ENCODE data around the gene INSM1. TPM values are rescaled to one million over a fixed set of nuclear protein-coding genes. Genes with fewer than 3 reads are reported as not detected.

Gene INSM1
- polyA plus RNA-seq, 1 donor (not counting 4 experiments of a cell fraction or from before 2014, with no cell fraction given): not detected

DNA sequence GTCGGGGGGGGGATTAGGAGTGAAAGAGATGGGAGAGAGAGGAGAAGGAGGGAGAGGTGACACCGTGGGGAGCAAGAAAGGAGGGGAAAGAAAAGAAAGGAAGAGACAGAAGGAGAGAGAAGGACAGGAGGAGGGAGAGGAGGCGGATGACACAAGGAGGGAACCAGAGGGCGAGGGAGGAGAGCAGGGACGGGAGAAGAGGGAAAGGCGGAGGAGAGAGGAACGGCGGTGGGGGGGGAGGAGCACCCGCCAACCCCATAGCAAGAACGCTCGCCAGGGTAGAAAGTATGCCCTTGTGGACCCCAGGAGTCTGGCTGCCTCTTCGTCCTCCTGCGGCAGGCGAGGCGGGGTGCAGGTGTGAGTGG, 4.5 kb upstream of the INSM1 start:
- H3K79me2 ChIP-seq (ENCODE audit: control insufficient read depth, insufficient read depth, low read length): no peaks in the 10 kb centered on the region
- FAIRE-seq (no peak), DNase-seq (ENCODE audit: low read depth, low spot score) (no peak)
- H3K27me3 ChIP-seq (ENCODE audit: control insufficient read depth, extremely low read depth, insufficient read depth, low read length): peaks cover 78% of the 10 kb centered on the region
- no peaks in the 10 kb centered on the region for H3K36me3 ChIP-seq (ENCODE audit: control insufficient read depth in 2 of 2, extremely low read depth in 1 of 2, insufficient read depth in 2 of 2, low read length in 2 of 2)
- no peak overlapping the region for H3K9ac ChIP-seq (ENCODE audit: control insufficient read depth, extremely low read depth, insufficient read depth, low read length)
- dilution Hi-C loops (cut with MboI; ENCODE audit: extremely low pct_ligation_motif_present, low sequenced_read_pairs): no loop called here
- no peak for TF ChIP-seq CTCF (optimal IDR thresholded peaks at IDR 0.05 in 1 of 3, IDR thresholded peaks at IDR 0.05 in 1 of 3, conservative IDR thresholded peaks at IDR 0.05 in 1 of 3; ENCODE audit: extremely low read depth in 1 of 3, insufficient read depth in 2 of 3, low read length in 3 of 3)
- no peak for TF ChIP-seq EZH2 (IDR thresholded peaks at IDR 0.05; ENCODE audit: low read length)
- H3K9me1 ChIP-seq (ENCODE audit: control insufficient read depth, extremely low read depth, insufficient read depth, low read length): no peaks in the 10 kb centered on the region
- H2AFZ ChIP-seq (ENCODE audit: control insufficient read depth, low read length): no peak overlapping the region
- no peaks in the 10 kb centered on the region for H4K20me1 ChIP-seq (ENCODE audit: control insufficient read depth, extremely low read depth, insufficient read depth, low read length)
- H3K4me1 ChIP-seq (ENCODE audit: control insufficient read depth, extremely low read depth, insufficient read depth, low read length): no peaks in the 10 kb centered on the region
- no peak overlapping the region for H3K4me3 ChIP-seq (ENCODE audit: control insufficient read depth in 2 of 3, extremely low read depth in 1 of 3, insufficient read depth in 2 of 3, low read depth in 1 of 3, low read length in 3 of 3)
- H3K9me3 ChIP-seq (ENCODE audit: control insufficient read depth, low read depth, low read length): no peaks in the 10 kb centered on the region
- H3K4me2 ChIP-seq (ENCODE audit: control insufficient read depth, extremely low read depth, insufficient read depth, low read depth, low read length): no peak overlapping the region
- no peak overlapping the region for H3K27ac ChIP-seq (ENCODE audit: control insufficient read depth, insufficient read depth, low read length)

GRCh38 chr20:20363799-20364592, 3.9 kb upstream of the INSM1 start:
- FAIRE-seq: no peak
- DNase-seq (ENCODE audit: low read depth, low spot score): no peak
- Histone ChIP-seq H4K20me1 (ENCODE audit: control insufficient read depth, extremely low read depth, insufficient read depth, low read length) (no peaks in the 10 kb centered on the region), H3K9me1 (ENCODE audit: control insufficient read depth, extremely low read depth, insufficient read depth, low read length) (no peaks in the 10 kb centered on the region), H2AFZ (ENCODE audit: control insufficient read depth, low read length) (no peak overlapping the region), H3K4me3 (ENCODE audit: control insufficient read depth in 2 of 3, extremely low read depth in 1 of 3, insufficient read depth in 2 of 3, low read depth in 1 of 3, low read length in 3 of 3) (no peak overlapping the region), H3K79me2 (ENCODE audit: control insufficient read depth, insufficient read depth, low read length) (no peaks in the 10 kb centered on the region), H3K9ac (ENCODE audit: control insufficient read depth, extremely low read depth, insufficient read depth, low read length) (no peak overlapping the region), H3K4me2 (ENCODE audit: control insufficient read depth, extremely low read depth, insufficient read depth, low read depth, low read length) (no peak overlapping the region), H3K27ac (ENCODE audit: control insufficient read depth, insufficient read depth, low read length) (no peak overlapping the region), H3K4me1 (ENCODE audit: control insufficient read depth, extremely low read depth, insufficient read depth, low read length) (no peaks in the 10 kb centered on the region), H3K27me3 (ENCODE audit: control insufficient read depth, extremely low read depth, insufficient read depth, low read length) (peaks cover 83% of the 10 kb centered on the region), H3K36me3 (ENCODE audit: control insufficient read depth in 2 of 2, extremely low read depth in 1 of 2, insufficient read depth in 2 of 2, low read length in 2 of 2) (no peaks in the 10 kb centered on the region), H3K9me3 (ENCODE audit: control insufficient read depth, low read depth, low read length) (no peaks in the 10 kb centered on the region)
- TF ChIP-seq EZH2 (IDR thresholded peaks at IDR 0.05; ENCODE audit: low read length) (peak; percentile 99), CTCF (optimal IDR thresholded peaks at IDR 0.05 in 1 of 3, IDR thresholded peaks at IDR 0.05 in 1 of 3, conservative IDR thresholded peaks at IDR 0.05 in 1 of 3; ENCODE audit: extremely low read depth in 1 of 3, insufficient read depth in 2 of 3, low read length in 3 of 3) (no peak)
- dilution Hi-C loops (cut with MboI; ENCODE audit: extremely low pct_ligation_motif_present, low sequenced_read_pairs): no loop called here
